ENCODE measurements around the gene ACSS1.

- TF ChIP-seq CTCF (IDR thresholded peaks at IDR 0.05): no peak
- TF ChIP-seq POLR2A (IDR thresholded peaks at IDR 0.05): no peak
Measured at GRCh38 chr20:24962510-24962909, 95.4 kb downstream of the ACSS1 start.
